Endothelial cell of umbilical vein (primary cell): ENCODE data around the gene MIA2. TPM values are rescaled to one million over a fixed set of nuclear protein-coding genes. Genes with fewer than 3 reads are reported as not detected.

Experiments used
- BruUV-seq: library from RNA; stranded (reverse); fragments of 400-500 nt; replicated peaks from 2 replicates; lab custom pipeline; 2021; lab: Mats Ljungman, UMichigan
- CTCF ChIA-PET: fragments of 300-600, 350-600 bp; sonication (Branson Sonifier 250); formaldehyde crosslinking; loops from one replicate; lab custom pipeline; 2021; ENCODE audit warnings: antibody characterized with exemption, inconsistent platforms; lab: Charles Lee
- POLR2A ChIA-PET: fragments of 300-600, 350-600 bp; sonication (Branson Sonifier 250); formaldehyde crosslinking; loops from one replicate; lab custom pipeline; 2021; ENCODE audit warnings: antibody characterized with exemption, inconsistent platforms; lab: Charles Lee
- DNase-seq: peaks from one replicate; pipeline ENCODE4 v3.0.0-alpha.2; 2011; ENCODE audit warnings: low read depth, low spot score
- FAIRE-seq: peaks from 2 replicates; lab custom pipeline; 2011; peaks lifted over from hg19 to GRCh38; lab: Jason Lieb, UNC
- H2AFZ ChIP-seq: 2 replicates; pipeline ENCODE4 v1.6.0; 2012; ENCODE audit warnings: low read depth, low read length, control low read depth, inconsistent platforms
- H3K27ac ChIP-seq: 2 replicates; pipeline ENCODE4 v1.5.1; 2011; ENCODE audit warnings: low read depth, mild to moderate bottlenecking, control low read depth, low read length, moderate library complexity; ENCODE audit not compliant: insufficient read depth
- H3K27me3 ChIP-seq, 2 experiments: 2 replicates each; pipeline versions ENCODE4 v1.6.0 to v1.6.1; 2011; ENCODE audit warnings: low read length in 2 of 2, mixed read lengths in 1 of 2; ENCODE audit not compliant: control insufficient read depth in 2 of 2, insufficient read depth in 2 of 2
- H3K36me3 ChIP-seq, 2 experiments: 2 replicates in 1 of 2; 3 replicates in 1 of 2; pipeline ENCODE4 v1.5.1; 2011; ENCODE audit warnings: low read length in 2 of 2, mild to moderate bottlenecking in 1 of 2, moderate library complexity in 1 of 2; ENCODE audit not compliant: control insufficient read depth in 2 of 2, insufficient read depth in 2 of 2; ENCODE audit errors: extremely low read depth in 1 of 2
- H3K4me1 ChIP-seq: 3 replicates; pipeline ENCODE4 v1.5.1; 2011; ENCODE audit warnings: mild to moderate bottlenecking, low read length; ENCODE audit not compliant: control insufficient read depth, insufficient read depth; ENCODE audit errors: extremely low read depth
- H3K4me2 ChIP-seq: 2 replicates; pipeline ENCODE4 v1.6.1; 2011; ENCODE audit warnings: low read length, control low read depth, mixed read lengths; ENCODE audit not compliant: insufficient read depth
- H3K4me3 ChIP-seq, 3 experiments: fragments of 200-600 bp in 1 of 3; sonication (generic), shearing (Covaris generic) in 1 of 3; replicated peaks in 1 of 3; 2 replicates each; pipeline ENCODE4 v1.5.1; 2011 to 2016; ENCODE audit warnings: control low read depth in 3 of 3, low read length in 3 of 3, mild to moderate bottlenecking in 2 of 3, inconsistent platforms in 1 of 3, low read depth in 1 of 3, moderate library complexity in 1 of 3; ENCODE audit not compliant: insufficient read depth in 1 of 3
- H3K79me2 ChIP-seq: 2 replicates; pipeline ENCODE4 v1.6.0; 2012; ENCODE audit warnings: low read length, inconsistent platforms; ENCODE audit not compliant: control insufficient read depth, insufficient read depth
- H3K9ac ChIP-seq: replicated peaks from 2 replicates; pipeline ENCODE3; 2011; ENCODE audit warnings: low read length, control low read depth; ENCODE audit not compliant: insufficient read depth; ENCODE audit errors: extremely low read depth
- H3K9me1 ChIP-seq: replicated peaks from 3 replicates; pipeline ENCODE4 v1.6.0; 2011; ENCODE audit warnings: mild to moderate bottlenecking, low read length; ENCODE audit not compliant: control insufficient read depth, insufficient read depth; ENCODE audit errors: extremely low read depth
- H3K9me3 ChIP-seq: replicated peaks from 2 replicates; pipeline ENCODE4 v1.5.1; 2012; ENCODE audit warnings: low read length, inconsistent platforms; ENCODE audit not compliant: control insufficient read depth, insufficient read depth
- H4K20me1 ChIP-seq: replicated peaks from 2 replicates; pipeline ENCODE3; 2011; ENCODE audit warnings: mild to moderate bottlenecking, low read length; ENCODE audit not compliant: control insufficient read depth, insufficient read depth; ENCODE audit errors: extremely low read depth
- EZH2 ChIP-seq: IDR thresholded peaks from 2 replicates; pipeline ENCODE4 v1.6.1; 2012; ENCODE audit warnings: borderline replicate concordance, low read depth, mild to moderate bottlenecking, moderate library complexity, low read length, inconsistent platforms; ENCODE audit not compliant: severe bottlenecking
- FOS ChIP-seq: IDR thresholded peaks from 2 replicates; pipeline ENCODE4 v1.6.1; 2011; ENCODE audit warnings: mild to moderate bottlenecking, low read length, moderate library complexity, borderline replicate concordance; ENCODE audit not compliant: insufficient read depth
- GATA2 ChIP-seq: IDR thresholded peaks from 2 replicates; pipeline ENCODE4 v1.7.0; 2011; ENCODE audit warnings: low read depth, mild to moderate bottlenecking, moderate library complexity, mixed read lengths, low read length; ENCODE audit not compliant: insufficient read length, insufficient read depth
- JUN ChIP-seq: IDR thresholded peaks from 2 replicates; pipeline ENCODE4 v1.6.1; 2011; ENCODE audit warnings: borderline replicate concordance, low read depth; ENCODE audit not compliant: insufficient read length, insufficient read depth
- MYC ChIP-seq: IDR thresholded peaks from one replicate; pipeline ENCODE4 v1.6.1; 2011; ENCODE audit warnings: mild to moderate bottlenecking, low read depth, low read length
- POLR2A ChIP-seq: IDR thresholded peaks from 2 replicates; pipeline ENCODE4 v1.6.1; 2012; ENCODE audit warnings: low read depth, mild to moderate bottlenecking, control low read depth, low read length
- POLR2AphosphoS5 ChIP-seq: IDR thresholded peaks from 2 replicates; pipeline ENCODE4 v1.6.1; 2012; ENCODE audit warnings: low read depth, mild to moderate bottlenecking, control low read depth, low read length, moderate library complexity; ENCODE audit not compliant: insufficient read depth
- dilution Hi-C: fragments of 300-500 bp; cut with MboI; formaldehyde crosslinking; loops from one replicate; pipeline ENCODE4 v1.15.0; 2019; ENCODE audit warnings: low sequenced_read_pairs; ENCODE audit not compliant: extremely low pct_ligation_motif_present
- intact Hi-C: fragments of 100-400 bp; cut with micrococcal nuclease; formaldehyde crosslinking; loops from one replicate; pipeline ENCODE4 v1.10.0; 2022
- polyA plus RNA-seq, 4 experiments: library from polyadenylated mRNA; depleted of rRNA in 3 of 4; stranded (reverse) in 3 of 4; unstranded in 1 of 4; fragments of >200 nt; gene quantifications; 2 replicates each; pipeline versions ENCODE4 v1.2.1 to v1.2.3, GENCODE V29; 2011 to 2012; ENCODE audit warnings: missing spikeins in 1 of 4
- total RNA-seq: library from RNA; stranded (reverse); gene quantifications from 2 replicates; pipeline ENCODE4 v1.2.3, GENCODE V29; 2021
- TF ChIP-seq, protein P1 (sequence below), 2 donors: IDR thresholded peaks; 1 replicate in 1 of 2; 2 replicates in 1 of 2; pipeline ENCODE4 v1.5.1; 2011; ENCODE audit warnings: low read length in 2 of 2, mild to moderate bottlenecking in 2 of 2, moderate library complexity in 2 of 2, control low read depth in 1 of 2, inconsistent platforms in 1 of 2, low read depth in 1 of 2; ENCODE audit not compliant: insufficient read depth in 1 of 2; ENCODE audit errors: extremely low read depth in 1 of 2
- TF ChIP-seq, protein P2 (sequence below): IDR thresholded peaks from 2 replicates; pipeline ENCODE4 v1.6.1; 2011; ENCODE audit not compliant: insufficient read depth, insufficient read length

The MIA2 gene
- total and polyA plus RNA-seq, 2 donors (not counting 3 experiments of a cell fraction or from before 2014, with no cell fraction given) = 9.4 to 14.9 TPM

DNA sequence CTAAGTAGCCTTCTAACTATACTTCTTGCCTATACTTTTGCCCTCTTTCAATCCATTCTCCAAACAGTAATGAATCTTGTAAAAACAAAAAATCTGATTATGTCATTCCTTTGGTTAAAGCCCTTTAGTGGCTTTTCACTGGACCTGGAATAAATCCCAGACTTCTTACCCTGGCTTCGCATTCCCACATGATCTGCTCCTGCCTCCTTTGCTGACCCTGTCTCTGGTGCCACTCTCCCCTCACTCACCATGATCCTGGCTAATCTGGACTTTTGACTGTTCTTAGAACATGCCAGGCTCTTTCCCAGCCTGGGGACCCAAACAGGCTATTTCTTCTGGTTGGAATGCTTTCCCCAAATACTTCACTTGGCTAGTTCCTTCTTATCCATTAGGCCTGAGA lies 7.9 kb downstream of the MIA2 start:
- no peaks in the 10 kb centered on the region for H3K4me1 ChIP-seq
- H3K27me3 ChIP-seq = no peaks in the 10 kb centered on the region
- H3K36me3 ChIP-seq = no peaks in the 10 kb centered on the region
- ChIA-PET CTCF (no interaction called here), POLR2A (no interaction called here)
- no peaks in the 10 kb centered on the region for H3K9me1 ChIP-seq
- dilution Hi-C loops (no loop called here), intact Hi-C loops (no loop called here)
- H3K27ac ChIP-seq = no peak overlapping the region
- no TSS peak for BruUV-seq
- H2AFZ ChIP-seq = no peak overlapping the region
- no peak overlapping the region for H3K9ac ChIP-seq
- H4K20me1 ChIP-seq = no peaks in the 10 kb centered on the region
- no peak overlapping the region for H3K4me3 ChIP-seq
- no peak for DNase-seq
- H3K4me2 ChIP-seq = no peak overlapping the region
- FAIRE-seq = no peak
- no peaks in the 10 kb centered on the region for H3K9me3 ChIP-seq
- TF ChIP-seq, protein P1, sequence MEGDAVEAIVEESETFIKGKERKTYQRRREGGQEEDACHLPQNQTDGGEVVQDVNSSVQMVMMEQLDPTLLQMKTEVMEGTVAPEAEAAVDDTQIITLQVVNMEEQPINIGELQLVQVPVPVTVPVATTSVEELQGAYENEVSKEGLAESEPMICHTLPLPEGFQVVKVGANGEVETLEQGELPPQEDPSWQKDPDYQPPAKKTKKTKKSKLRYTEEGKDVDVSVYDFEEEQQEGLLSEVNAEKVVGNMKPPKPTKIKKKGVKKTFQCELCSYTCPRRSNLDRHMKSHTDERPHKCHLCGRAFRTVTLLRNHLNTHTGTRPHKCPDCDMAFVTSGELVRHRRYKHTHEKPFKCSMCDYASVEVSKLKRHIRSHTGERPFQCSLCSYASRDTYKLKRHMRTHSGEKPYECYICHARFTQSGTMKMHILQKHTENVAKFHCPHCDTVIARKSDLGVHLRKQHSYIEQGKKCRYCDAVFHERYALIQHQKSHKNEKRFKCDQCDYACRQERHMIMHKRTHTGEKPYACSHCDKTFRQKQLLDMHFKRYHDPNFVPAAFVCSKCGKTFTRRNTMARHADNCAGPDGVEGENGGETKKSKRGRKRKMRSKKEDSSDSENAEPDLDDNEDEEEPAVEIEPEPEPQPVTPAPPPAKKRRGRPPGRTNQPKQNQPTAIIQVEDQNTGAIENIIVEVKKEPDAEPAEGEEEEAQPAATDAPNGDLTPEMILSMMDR (IDR thresholded peaks at IDR 0.05; ENCODE audit: extremely low read depth in 1 of 2, insufficient read depth in 1 of 2, low read depth in 1 of 2, low read length in 2 of 2) = no peak
- TF ChIP-seq FOS (no peak), JUN (no peak), POLR2A (no peak), POLR2AphosphoS5 (no peak), EZH2 (no peak), GATA2 (no peak), MYC (no peak)
- TF ChIP-seq, protein P2, sequence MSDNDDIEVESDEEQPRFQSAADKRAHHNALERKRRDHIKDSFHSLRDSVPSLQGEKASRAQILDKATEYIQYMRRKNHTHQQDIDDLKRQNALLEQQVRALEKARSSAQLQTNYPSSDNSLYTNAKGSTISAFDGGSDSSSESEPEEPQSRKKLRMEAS = no peak
- no peaks in the 10 kb centered on the region for H3K79me2 ChIP-seq
